NCI-H345 treated with DMSO at 0.1 percent for 48 hours (cell line): ENCODE data around the gene GALNT17.

ENCODE experiments used
- DNase-seq: peaks from one replicate; lab custom pipeline; 2025; ENCODE audit not compliant: unreplicated experiment; lab: John Stamatoyannopoulos, UW

GALNT17 gene

GRCh38 chr7:71132127-71132376, at the start of gene GALNT17:
GALNT17 (plus strand) TSS chr7:71132144.
- no peak for DNase-seq

DNA sequence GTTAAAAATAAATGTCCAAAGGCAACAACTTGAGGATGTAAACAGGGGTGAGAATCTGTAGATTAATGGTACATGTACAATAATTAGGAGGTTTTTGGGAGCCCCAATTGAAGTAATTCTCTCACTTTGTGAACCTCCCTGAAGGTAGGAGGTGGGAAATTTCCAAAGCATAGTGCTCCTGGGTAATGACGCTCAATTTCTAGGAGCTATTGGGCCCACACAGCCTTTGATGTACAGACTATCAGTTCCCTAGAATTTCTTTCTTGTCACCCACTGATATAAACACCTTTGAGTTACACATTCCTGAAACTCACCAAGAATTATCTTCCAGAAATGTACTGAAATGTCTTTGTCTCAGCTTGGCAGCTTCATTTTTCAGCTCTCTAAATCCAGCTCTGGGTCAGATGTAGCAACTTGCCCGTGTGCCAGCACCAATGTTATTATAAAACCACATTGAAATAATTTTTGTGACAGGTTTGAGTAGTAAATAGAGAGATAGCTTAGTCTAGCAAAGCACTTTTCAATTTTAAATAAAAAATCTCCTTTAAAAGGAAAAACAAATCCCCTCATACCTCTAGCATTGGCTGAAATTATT, 36.6 kb upstream of the GALNT17 start:
- DNase-seq, result no peak

- DNase-seq, result no peak
Observed at GRCh38 chr7:71096351-71096750, 35.6 kb upstream of the GALNT17 start.

DNA sequence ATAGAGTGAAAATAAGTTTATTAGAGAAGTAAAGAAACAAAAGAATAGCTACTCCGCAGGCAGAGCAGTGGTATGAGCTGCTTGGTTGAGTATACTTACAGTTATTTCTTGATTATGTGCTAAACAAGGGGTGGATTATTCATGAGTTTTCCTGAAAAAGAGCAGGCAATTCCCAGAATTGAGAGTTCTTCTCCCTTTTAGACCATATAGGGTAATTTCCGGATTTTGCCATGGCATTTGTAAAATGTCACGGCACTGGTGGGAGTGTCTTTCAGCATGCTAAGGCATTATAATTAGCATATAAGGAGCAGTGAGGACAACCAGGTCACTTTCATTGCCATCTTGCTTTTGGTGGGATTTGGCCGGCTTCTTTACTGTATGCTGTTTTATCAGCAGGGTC, 25.7 kb upstream of the GALNT17 start:
- no peak for DNase-seq

- DNase-seq, result no peak
Observed at GRCh38 chr7:71112436-71112835, 19.5 kb upstream of the GALNT17 start.

DNA sequence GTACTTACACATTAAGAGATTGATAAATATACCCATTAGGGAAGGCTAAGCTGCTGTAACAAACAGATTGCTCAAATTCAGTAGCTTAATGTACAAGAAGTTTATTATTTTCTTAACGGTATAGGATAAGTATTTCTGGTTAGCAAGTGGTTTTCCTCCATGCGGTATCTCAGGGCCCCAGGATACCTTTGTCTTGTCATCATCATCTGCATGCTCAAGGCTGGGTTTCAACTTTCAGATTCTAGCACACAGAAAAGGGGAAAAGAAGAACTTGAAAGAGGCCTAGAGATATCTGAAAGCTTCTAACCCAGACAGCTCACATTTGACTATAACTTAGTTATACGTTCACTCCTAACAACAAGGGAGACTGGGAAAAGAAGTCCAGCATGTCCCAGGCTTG, 11.8 kb upstream of the GALNT17 start:
- no peak for DNase-seq

DNA sequence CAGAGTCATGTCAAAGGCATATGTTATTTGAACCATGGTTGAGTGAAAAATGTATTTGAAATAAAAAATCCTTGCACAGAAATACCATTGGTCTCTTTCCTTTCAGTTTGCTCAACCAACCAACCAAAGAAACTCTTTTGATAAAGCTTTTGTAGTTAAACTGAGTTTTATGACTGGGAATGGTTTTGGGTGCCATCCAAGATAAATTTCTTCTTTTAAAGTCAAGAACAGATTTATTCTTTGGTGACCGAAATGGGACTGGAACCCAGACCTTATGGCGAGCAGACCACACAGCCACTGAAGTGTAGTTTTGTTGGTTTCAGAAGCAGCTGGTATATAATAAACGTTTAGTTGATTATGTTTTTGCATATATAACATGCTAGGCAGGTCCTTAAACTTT, 2.8 kb upstream of the GALNT17 start:
- DNase-seq, result no peak

GRCh38 chr7:71130031-71130679, 1.8 kb upstream of the GALNT17 start:
- no peak for DNase-seq

DNA sequence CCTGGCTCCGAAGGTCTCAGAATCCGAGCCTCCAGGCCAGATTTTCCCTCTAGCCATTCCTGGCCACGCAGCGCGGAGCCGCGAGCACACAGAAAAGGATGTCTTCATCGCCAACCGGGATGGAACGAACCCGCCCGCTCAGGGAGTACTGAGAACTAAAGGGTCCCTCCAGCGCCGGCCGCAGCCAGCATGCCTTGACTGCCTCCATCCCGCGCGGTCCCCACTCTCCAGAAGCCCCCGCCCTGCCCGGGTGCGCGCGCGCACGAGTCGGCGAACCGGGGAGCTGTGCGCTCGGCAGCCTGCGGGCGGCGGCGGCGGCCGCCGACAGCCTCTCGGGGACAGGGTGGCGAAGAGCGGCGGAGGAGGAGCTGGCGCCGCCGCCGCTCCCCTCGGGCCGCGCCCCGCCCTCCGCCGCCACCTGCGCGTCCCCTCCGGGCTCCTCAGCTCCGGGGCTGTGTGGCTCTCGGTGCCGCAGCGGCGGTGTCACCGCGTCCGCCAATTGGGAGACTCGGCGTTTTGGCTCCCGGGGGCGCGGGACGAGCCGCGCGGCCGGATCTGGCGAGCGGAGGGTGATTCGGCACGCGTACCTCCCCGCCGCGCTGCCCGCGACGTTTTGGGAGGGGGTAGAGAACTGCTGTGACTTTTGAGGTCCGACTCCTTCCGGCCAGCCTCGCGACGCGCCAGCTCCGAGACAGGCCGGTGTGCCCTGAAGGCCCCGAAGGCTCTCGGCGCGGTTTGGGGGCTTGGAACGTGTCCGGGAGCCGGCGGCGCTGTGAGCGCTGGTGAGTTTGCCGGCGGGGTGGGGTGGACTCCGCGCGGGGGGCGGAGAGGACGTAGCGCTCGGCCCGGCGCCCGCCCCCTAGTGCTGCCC, 453 bp upstream of the GALNT17 start:
- DNase-seq, result no peak

DNA sequence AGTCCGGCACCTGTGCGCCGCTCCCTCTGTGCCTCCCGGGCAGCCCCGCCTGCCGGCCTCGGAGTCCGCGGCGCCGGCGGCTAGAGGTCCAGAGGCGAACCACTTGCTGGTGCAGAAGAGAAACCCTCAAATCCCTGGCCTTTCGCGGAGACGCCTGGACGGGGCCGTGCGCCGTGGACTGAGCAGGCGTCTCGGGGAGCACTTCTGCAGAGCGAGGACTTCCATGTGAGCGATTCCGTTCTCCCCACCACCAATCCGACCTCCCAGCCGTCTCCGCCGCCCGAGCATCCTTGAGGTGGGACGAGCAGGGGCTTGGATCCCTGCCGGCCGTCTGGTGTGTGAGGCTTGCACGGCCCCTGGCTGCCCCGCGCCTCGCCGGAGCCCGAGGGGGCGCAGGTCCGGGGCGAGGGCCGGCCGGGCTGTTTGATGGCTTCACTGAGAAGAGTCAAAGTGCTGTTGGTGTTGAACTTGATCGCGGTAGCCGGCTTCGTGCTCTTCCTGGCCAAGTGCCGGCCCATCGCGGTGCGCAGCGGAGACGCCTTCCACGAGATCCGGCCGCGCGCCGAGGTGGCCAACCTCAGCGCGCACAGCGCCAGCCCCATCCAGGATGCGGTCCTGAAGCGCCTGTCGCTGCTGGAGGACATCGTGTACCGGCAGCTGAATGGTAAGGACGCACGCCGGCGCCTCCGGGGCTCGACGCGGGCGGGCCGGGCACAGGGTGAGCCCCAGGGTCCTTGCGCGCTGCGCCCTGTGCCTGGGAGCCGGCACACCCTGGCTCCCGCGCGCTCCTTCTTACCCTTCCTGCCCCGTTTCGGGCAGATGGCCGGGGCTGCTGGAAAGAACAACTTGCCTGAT, 660 bp downstream of the GALNT17 start:
- DNase-seq, result no peak

GRCh38 chr7:71133232-71133622, 1.3 kb downstream of the GALNT17 start:
- no peak for DNase-seq

- no peak for DNase-seq
Observed at GRCh38 chr7:71133856-71134255, 1.9 kb downstream of the GALNT17 start.

- DNase-seq, result no peak
Observed at GRCh38 chr7:71135116-71135515, 3.2 kb downstream of the GALNT17 start.

DNA sequence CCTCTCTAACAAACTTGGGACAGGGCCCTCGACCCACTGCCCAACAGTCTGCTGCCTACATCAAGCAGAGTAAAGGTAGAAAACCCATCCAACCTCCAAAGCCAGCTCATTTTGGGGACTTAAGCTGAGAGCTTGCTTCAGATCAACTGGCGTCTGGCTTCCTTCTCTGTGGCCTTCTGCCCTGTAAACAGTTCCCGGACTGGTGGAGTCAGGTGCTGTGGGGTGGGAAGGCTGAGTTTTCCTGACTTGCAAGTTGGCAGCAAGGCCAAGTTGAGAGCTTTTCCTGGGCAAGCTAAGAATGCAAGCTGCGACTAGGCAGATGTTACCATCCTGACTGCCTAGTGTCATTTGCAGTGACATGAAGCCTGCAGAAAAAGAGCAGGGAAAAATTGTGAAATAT, 3.7 kb downstream of the GALNT17 start:
- no peak for DNase-seq

- DNase-seq, result no peak
Observed at GRCh38 chr7:71137479-71137878, 5.5 kb downstream of the GALNT17 start.

DNA sequence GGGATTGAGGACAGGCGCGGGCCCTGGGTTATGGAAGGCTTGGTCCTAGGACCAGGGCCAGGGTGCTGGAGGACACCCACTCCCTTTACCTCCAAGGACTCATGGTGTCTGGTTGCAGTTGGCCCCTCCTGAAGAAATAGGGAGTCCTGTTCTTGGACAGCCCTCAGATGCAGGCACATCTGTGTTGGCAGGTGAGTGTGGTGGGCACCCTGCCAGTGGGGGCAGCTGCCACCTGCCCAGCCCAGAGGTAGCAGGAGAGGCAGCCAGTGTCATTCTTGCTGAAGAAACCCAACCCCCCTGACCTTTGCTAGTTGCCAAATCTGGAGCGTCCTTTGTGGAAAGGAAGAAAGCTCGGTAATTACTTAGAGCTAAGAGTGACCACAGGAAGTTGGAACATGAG, 8.3 kb downstream of the GALNT17 start:
- DNase-seq, result no peak

DNA sequence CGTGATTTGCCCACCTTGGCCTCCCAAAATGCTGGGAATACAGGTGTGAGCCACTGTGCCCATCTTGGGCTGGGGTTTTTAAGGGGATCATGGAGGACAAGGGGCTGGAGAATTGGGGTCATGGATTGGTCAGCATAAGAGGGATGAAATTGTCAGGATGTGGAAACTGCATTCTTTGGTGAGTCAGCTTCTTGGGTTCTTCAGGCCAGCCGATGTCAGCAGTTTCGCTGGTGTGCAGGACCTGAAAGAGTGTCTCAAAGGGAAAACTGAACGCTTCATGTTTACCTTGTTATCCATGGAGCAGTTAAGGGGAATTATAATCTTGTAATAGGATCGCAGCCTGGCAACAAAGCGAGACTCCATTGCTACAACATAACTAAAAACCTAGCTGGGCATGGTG, 13.0 kb downstream of the GALNT17 start:
- DNase-seq, result no peak

DNA sequence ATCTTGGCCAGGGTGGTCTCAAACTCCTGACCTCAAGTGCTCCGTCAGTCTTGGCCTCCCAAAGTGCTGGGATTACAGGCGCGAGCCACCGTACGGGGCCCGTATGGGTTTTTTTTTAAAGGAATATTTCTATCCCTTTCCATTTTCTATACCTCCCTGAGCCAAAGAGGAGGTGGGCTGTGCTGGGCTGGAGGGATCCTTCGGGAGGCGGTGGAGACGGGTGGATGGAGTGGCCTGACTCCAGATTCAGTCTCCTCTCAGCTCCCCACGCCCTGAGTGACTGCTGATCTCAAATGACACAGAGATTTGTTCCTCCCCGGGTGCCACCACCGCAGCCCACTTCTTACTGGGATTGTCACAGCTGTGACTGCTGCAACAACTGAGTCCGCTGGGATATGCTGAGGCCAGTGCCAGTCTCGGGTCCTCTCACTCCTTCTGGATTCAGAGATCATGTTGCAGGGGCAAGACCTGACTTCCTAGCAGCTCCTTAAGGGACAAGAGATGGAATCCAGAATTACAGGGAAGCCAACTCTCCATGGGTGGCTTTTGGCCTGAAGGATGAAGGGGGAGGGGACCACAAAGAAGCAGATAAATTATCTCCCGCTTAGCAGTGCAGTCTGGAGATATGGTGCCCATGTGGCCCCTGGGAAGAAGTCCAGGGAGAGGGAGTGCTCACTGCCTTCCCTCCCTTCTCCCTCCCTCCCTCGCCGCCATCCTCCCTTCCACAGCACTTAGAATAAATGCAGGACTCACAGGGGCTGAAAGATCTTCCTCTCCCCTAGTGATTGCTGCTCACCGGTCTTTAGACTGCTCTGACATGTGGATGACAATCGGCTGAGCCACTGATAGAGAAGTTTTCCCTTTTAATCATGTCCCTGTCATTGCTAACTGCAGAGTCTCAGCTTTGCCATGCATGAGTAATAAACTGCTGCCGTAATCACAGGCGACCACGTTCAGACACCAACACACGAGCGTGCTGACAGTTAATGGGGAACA, 14.3 kb downstream of the GALNT17 start:
- DNase-seq, result no peak

DNA sequence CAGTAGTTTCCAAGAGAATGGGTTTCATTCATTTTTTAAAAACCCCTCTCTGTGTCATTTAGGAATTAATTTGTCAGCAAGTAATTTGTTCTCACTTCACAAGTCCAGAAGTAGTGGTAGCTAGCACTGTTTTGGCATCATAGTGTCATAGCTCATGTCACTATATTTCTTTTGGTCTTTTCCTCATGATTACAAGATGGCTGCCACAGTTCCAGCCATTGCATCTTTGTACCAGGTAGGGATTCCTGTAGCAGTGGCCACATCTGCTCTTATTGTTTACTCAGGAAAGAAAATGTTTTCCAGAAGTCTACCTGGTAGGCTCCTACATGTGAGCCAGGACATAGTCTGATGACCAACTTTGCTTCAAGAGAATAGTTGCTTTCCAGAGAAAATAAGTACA, 16.2 kb downstream of the GALNT17 start:
- no peak for DNase-seq

GRCh38 chr7:71155236-71155635, 23.3 kb downstream of the GALNT17 start:
- DNase-seq, result no peak
